ENCODE measurements around the gene GUCY2C.

The GUCY2C gene

GRCh38 chr12:14573118-14573517 lies 123.3 kb downstream of the GUCY2C start:
- no peak for ATAC-seq
- TF ChIP-seq OSR1 (CRISPR knock-in tag; IDR thresholded peaks at IDR 0.05) (no peak), ZNF8 (CRISPR knock-in tag; IDR thresholded peaks at IDR 0.05) (no peak), SNAI2 (CRISPR knock-in tag; IDR thresholded peaks at IDR 0.05) (no peak)

- no peak for ATAC-seq
- TF ChIP-seq ISL1 (CRISPR knock-in tag; IDR thresholded peaks at IDR 0.05) (no peak), SNAI2 (CRISPR knock-in tag; IDR thresholded peaks at IDR 0.05) (no peak), ZNF8 (CRISPR knock-in tag; IDR thresholded peaks at IDR 0.05) (no peak)
- TF ChIP-seq, protein P1, sequence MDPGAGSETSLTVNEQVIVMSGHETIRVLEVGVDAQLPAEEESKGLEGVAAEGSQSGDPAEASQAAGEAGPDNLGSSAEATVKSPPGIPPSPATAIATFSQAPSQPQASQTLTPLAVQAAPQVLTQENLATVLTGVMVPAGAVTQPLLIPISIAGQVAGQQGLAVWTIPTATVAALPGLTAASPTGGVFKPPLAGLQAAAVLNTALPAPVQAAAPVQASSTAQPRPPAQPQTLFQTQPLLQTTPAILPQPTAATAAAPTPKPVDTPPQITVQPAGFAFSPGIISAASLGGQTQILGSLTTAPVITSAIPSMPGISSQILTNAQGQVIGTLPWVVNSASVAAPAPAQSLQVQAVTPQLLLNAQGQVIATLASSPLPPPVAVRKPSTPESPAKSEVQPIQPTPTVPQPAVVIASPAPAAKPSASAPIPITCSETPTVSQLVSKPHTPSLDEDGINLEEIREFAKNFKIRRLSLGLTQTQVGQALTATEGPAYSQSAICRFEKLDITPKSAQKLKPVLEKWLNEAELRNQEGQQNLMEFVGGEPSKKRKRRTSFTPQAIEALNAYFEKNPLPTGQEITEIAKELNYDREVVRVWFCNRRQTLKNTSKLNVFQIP (CRISPR knock-in tag; IDR thresholded peaks at IDR 0.05; ENCODE audit: borderline replicate concordance, low read depth): no peak
Measured at GRCh38 chr12:14572401-14572800, 124.0 kb downstream of the GUCY2C start.

GRCh38 chr12:14571779-14572178 lies 124.6 kb downstream of the GUCY2C start:
- no peak for TF ChIP-seq TCF4 (CRISPR knock-in tag; IDR thresholded peaks at IDR 0.05; ENCODE audit: borderline replicate concordance)
- ATAC-seq: no peak

- no peak for ATAC-seq
- TF ChIP-seq ZNF70 (CRISPR knock-in tag; IDR thresholded peaks at IDR 0.05): no peak
- no peak for TF ChIP-seq ZFP3 (CRISPR knock-in tag; IDR thresholded peaks at IDR 0.05)
- no peak for TF ChIP-seq ARNTL (CRISPR knock-in tag; IDR thresholded peaks at IDR 0.05; ENCODE audit: borderline replicate concordance, low read depth)
- no peak for TF ChIP-seq PPARA (CRISPR knock-in tag; IDR thresholded peaks at IDR 0.05; ENCODE audit: borderline replicate concordance)
- no peak for TF ChIP-seq ISL1 (CRISPR knock-in tag; IDR thresholded peaks at IDR 0.05)
- no peak for TF ChIP-seq ZNF565 (CRISPR knock-in tag; conservative IDR thresholded peaks at IDR 0.05; ENCODE audit: low read depth)
- TF ChIP-seq GLIS3 (CRISPR knock-in tag; IDR thresholded peaks at IDR 0.05): no peak
- TF ChIP-seq, protein P2, sequence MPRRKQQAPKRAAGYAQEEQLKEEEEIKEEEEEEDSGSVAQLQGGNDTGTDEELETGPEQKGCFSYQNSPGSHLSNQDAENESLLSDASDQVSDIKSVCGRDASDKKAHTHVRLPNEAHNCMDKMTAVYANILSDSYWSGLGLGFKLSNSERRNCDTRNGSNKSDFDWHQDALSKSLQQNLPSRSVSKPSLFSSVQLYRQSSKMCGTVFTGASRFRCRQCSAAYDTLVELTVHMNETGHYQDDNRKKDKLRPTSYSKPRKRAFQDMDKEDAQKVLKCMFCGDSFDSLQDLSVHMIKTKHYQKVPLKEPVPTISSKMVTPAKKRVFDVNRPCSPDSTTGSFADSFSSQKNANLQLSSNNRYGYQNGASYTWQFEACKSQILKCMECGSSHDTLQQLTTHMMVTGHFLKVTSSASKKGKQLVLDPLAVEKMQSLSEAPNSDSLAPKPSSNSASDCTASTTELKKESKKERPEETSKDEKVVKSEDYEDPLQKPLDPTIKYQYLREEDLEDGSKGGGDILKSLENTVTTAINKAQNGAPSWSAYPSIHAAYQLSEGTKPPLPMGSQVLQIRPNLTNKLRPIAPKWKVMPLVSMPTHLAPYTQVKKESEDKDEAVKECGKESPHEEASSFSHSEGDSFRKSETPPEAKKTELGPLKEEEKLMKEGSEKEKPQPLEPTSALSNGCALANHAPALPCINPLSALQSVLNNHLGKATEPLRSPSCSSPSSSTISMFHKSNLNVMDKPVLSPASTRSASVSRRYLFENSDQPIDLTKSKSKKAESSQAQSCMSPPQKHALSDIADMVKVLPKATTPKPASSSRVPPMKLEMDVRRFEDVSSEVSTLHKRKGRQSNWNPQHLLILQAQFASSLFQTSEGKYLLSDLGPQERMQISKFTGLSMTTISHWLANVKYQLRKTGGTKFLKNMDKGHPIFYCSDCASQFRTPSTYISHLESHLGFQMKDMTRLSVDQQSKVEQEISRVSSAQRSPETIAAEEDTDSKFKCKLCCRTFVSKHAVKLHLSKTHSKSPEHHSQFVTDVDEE (CRISPR knock-in tag; IDR thresholded peaks at IDR 0.05): no peak
- no peak for TF ChIP-seq CSRNP3 (CRISPR knock-in tag; IDR thresholded peaks at IDR 0.05)
Measured at GRCh38 chr12:14570231-14570630, 126.2 kb downstream of the GUCY2C start.

GRCh38 chr12:14567351-14568162 lies 128.8 kb downstream of the GUCY2C start, which contains the start of gene PLBD1:
TSS of gene PLBD1 (minus strand) at chr12:14567883. CDS start at chr12:14567696, 187 bp downstream.
- TF ChIP-seq ISL1 (CRISPR knock-in tag; IDR thresholded peaks at IDR 0.05) (no peak), BACH2 (CRISPR knock-in tag; IDR thresholded peaks at IDR 0.05; ENCODE audit: borderline replicate concordance) (no peak)
- ATAC-seq: peak; percentile 59

DNA sequence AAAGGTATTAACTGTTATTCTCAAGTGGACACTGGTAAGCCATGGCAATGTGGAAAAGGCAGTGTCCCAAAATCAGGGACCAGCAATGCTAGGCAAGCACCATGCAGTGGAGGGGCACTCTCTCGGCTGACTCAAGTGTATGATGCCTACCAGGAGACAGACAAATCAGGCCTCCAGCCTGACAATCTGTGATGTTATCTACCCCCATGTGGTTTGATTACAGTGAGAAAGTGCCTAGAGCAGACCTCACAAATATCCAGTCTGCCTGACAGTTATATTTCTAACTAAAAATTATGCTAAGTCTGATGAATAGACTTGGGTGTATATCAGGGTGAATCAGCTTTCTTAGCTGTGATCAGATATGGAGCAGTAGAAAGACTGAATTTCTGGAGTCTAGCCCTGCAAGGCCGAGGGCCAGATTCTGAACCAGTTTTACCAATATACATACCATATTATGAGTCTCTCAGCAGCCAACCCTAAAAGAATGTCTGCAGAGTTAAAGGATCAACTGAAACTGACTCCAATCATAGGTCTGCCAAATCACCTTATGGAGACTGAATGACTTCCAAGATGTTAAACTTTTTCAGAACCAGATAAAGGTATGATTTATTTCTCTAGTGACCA lies 132.0 kb downstream of the GUCY2C start:
- TF ChIP-seq TOX (CRISPR knock-in tag; IDR thresholded peaks at IDR 0.05; ENCODE audit: borderline replicate concordance): no peak
- no peak for TF ChIP-seq TCF4 (CRISPR knock-in tag; IDR thresholded peaks at IDR 0.05; ENCODE audit: borderline replicate concordance)
- TF ChIP-seq PPARA (CRISPR knock-in tag; IDR thresholded peaks at IDR 0.05; ENCODE audit: borderline replicate concordance): no peak
- no peak for TF ChIP-seq ZC3H10 (CRISPR knock-in tag; IDR thresholded peaks at IDR 0.05)
- no peak for TF ChIP-seq ZNF8 (CRISPR knock-in tag; IDR thresholded peaks at IDR 0.05)
- no peak for TF ChIP-seq CSRNP3 (CRISPR knock-in tag; IDR thresholded peaks at IDR 0.05)
- no peak for TF ChIP-seq CSDC2 (CRISPR knock-in tag; IDR thresholded peaks at IDR 0.05)
- no peak for TF ChIP-seq ESRRG (CRISPR knock-in tag; IDR thresholded peaks at IDR 0.05)
- TF ChIP-seq ZFP3 (CRISPR knock-in tag; IDR thresholded peaks at IDR 0.05): no peak
- no peak for ATAC-seq
